Activated gamma-delta T cell treated with Interleukin-2 at 50 U/mL for 16 hours (primary cell): ENCODE results near the gene DUSP5.
A peak's percentile ranks its signal among the peaks of the same experiment; 100 is the strongest.

Experiments used
- DNase-seq: peaks from one replicate; pipeline ENCODE4 v3.0.0-alpha.2; 2020

Gene DUSP5

DNA sequence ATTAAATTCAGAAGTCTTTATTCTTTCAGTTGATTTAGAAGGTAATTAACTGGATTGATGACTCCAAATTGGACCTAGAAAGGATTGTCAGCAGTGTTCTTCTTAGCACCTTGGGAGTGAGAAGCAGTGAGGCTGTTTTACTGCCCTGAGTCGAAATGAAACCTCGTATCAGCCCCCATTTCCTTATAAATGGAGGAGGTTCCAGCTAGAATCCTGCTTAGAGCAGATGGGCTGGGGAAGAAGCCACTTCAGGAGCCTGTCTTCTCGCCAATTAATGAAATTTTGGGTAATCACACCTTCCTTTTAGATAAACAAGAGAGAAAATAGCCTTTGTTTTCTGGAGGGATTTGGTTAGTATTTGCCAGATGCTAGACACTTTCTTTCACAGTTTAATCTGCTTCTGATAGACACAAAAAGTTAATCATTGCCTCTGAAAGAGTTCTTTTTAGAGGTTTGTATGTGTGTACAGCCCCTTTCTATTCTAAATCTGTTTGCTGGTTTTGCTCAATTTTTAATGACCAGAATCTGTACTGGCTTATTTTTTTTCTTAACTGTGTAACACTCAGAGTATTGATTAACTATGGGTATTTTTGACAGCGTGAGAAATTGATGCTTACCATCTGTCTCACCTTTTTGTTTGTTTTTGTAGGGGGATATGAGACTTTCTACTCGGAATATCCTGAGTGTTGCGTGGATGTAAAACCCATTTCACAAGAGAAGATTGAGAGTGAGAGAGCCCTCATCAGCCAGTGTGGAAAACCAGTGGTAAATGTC lies 4.6 kb downstream of the DUSP5 start:
- no peak for DNase-seq

DNA sequence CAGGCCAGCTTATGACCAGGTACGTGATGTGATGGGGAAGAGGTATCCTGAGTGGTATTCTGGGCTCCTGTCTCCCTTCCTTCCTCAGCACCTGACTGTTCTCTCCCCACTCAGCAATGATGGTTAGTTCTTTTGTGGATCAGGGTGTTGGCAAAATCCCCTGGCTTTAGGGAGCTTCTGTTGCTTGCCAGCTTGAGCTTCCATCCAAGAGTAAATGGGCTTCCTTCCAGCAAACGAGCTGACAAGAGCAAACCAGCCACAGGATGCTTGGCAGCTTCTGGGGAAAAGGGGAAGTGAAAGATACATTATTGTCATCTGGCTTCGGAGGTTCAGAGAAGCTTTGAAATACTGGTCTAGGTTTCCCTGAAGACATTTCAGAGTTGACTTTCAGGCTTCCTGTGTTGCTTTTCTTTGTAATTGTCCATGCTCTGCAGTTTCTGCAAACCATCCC lies 5.2 kb downstream of the DUSP5 start:
- DNase-seq, result no peak

DNA sequence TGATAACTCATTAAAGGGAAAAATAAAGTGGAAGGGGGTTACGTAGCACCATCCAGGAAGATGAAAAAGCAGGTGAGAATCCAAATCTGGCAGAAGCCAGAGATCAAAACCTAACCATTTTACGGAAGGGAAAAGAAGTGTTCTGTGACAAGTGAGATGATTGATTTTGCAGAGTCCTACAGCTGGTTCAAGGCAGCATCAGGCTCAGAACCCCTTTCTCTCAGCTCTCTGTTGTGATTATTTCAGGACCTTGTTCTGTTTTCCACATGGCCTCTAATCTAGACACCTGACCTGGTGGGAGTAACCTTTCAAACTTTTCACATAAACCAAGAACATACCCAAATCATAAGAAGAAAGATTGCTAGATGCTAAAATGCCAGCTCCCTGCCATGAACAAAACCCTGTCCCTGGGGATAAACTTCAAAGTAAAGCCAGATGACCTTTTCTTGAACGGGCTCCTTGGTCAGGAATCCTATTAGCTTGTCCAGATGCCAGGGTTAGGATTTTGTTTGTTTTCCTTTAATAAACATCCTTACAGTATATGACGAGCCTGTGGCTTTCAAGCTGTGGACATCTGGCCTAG lies 5.9 kb downstream of the DUSP5 start:
- DNase-seq, result no peak

DNA sequence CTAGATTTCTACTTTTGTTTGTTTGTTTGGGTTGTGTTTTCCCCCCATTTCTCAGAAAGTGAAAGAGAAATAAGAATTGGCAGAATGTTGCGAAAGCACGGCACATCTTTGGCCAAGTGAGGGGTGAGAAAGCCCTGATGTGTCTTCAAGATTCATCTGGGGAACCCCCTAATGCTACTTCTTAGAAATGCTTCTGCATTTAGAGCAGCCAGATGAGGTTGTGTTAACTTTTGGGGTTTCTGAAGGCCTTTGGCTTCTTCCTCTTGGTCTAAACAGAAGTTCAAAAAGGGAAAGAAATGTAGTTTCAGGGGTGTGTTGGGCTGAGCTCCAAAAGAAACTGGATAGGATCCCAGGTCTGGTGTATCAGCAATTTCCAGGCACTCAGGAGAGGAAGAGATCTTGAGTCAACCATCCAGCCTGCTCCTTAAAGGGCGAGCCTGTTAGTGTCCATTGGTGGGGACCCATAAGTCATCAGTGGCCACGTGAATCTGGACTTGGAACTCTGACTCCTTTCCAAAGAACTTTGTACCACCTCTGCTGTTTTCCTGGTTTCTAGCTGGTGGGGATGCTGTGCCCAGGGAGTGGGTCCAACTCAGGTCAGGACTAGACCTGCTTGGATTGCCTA lies 6.5 kb downstream of the DUSP5 start:
- DNase-seq, result peak; percentile 51

DNA sequence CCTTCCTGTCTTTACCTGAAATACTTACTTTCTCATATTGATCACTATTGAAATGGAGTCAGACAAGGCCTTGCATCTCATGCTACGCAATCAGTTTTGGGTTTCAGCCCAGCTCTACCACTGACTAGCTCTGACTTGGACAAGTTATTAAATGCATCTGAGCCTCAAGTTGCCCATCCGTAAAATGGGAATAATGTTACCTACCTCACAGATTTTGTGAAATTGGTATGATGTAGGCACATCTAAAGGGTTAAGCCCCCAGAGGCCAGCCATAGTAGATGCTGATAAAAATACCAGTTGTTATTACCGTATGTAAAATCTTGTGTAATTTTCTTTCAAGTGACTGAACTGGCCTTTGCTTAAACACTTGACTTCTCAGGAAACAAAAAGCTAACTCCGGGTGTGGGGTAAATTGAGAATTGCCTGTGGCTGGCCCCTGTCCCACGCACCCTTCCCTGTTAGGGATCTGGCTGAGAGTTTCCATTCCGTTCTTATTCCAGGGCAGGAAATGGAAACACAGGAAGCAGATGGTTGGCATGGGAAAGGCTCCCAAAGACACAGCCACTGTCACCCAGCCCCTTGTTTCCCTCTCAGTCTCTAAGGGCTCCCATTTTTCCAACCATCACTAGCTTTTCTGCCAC lies 7.5 kb downstream of the DUSP5 start:
- DNase-seq, result no peak

DNA sequence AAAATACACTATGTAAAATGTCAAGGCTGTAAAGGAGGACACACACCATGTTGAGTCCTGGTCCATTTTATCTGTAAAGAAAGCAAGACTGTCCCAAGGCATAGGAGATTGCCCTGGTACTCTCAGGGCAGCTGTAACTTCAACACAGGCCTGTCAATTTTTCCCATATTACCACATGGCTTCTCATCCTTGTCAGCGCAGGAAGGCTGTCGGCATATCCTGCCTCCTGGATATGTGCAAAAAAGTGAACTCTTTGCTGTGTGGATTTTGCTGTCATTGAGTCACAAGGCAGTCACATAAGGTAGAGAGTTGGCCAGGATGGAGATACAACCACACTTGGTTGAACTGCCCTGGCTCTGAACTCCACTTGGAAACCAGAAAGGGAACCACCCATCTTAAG lies 8.7 kb downstream of the DUSP5 start:
- DNase-seq, result no peak

DNA sequence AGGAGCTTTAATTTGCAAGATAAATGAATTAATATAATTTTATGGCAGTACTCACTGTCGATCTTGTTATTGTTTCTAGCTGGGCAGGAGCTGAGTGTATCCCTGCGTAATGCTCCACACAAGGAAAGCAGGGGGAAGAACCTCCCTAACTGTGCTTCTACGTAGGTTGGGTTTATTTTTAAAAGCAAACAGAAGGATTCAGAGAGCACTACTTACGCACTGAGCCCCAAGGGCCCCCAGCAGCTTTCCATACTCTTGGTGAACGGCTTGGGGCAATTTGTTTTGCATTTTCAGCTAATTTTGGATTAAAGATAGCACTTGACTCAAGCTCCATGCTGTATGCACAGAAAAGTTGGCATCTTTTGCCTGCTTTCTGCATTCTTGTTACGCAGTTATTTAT lies 9.6 kb downstream of the DUSP5 start:
- no peak for DNase-seq

DNA sequence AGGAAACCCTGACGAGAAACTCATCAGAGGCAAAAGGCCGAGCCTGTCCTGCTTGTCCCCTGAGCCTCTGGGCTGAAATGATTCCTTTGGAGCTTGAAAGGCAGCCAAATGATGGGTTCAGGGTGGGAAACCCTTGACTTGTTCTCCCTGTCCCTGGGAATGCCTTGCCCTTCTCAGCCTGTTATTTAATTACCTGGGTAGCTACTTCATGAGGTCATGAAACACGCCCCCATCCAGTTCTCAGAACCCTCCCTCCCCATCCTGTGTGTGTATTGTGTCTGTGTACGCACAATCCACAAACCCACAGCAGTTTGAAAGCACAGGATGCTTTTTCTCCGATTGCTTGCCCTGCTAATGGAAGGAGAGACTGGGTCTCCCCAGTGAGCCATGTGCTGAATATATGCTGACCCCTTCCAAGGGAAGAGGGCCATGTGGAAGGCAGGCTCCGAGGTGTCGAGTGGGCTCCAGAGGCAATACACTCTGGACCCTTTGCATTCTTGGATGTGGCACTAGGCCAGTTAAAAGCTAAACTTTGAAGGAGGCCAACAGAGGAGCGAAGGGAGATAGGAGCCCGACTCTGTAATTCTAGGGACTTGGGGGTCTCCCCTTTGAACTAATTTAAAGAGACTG lies 10.6 kb downstream of the DUSP5 start:
- no peak for DNase-seq

DNA sequence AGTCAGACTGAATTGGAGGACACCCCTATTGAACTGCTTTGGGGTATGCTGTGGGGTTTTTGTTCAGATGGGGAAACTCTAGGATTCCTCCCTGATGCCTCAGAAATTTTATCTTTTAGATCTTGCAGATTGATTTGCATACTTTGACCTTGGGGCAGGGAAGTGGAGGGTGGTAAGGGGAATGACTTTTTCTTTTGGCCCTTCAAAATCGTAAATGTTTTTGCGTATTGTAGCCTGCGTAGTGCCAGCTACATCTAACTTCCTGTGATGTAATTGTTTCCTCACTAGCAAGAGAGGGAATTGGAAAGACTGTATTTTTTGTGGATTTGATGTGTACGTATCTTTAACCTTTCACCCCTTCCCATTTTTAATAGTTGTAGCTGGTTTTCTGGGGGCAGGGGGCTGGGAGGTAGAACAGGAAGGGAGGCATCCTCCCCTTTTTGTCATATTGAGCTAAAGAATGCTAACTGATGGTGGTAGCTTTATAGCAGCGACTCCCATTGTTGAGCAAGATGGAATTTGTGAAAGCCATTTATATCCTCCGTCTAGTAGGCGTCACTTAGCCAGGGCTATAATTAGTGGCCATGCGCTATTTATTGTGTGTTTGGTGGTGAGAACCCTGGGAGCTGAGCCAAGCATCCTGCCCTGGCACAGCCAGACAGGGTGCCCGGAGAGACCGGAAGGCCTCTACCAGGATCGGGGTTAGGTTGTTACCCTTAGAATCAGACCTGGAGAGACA lies 11.3 kb downstream of the DUSP5 start:
- DNase-seq, result no peak

DNA sequence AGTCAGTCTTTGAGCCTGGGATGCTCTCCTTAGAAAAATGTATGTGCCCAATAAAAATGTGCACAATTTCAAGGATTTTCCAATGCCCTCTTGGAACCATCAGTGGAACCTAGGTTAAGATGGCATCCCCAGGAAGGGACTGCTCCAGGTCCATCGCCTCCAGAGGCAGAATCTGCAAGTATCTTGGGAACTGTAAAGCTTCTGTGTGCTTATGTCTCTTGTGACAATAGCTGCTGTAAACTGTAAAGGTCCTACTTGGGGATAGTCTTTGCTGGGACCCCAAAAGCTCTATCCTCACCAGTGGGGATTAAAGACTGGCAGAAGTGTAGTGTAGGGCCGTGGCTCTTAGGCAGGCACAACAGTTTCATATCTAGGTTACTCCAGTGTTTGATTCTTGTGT lies 11.9 kb downstream of the DUSP5 start:
- DNase-seq, result no peak

DNA sequence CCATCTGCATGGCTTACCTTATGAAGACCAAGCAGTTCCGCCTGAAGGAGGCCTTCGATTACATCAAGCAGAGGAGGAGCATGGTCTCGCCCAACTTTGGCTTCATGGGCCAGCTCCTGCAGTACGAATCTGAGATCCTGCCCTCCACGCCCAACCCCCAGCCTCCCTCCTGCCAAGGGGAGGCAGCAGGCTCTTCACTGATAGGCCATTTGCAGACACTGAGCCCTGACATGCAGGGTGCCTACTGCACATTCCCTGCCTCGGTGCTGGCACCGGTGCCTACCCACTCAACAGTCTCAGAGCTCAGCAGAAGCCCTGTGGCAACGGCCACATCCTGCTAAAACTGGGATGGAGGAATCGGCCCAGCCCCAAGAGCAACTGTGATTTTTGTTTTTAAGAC lies 12.4 kb downstream of the DUSP5 start:
- no peak for DNase-seq

DNA sequence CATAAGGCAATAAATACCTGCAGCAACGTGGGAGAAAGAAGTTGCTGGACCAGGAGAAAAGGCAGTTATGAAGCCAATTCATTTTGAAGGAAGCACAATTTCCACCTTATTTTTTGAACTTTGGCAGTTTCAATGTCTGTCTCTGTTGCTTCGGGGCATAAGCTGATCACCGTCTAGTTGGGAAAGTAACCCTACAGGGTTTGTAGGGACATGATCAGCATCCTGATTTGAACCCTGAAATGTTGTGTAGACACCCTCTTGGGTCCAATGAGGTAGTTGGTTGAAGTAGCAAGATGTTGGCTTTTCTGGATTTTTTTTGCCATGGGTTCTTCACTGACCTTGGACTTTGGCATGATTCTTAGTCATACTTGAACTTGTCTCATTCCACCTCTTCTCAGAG lies 13.0 kb downstream of the DUSP5 start:
- DNase-seq, result no peak

DNA sequence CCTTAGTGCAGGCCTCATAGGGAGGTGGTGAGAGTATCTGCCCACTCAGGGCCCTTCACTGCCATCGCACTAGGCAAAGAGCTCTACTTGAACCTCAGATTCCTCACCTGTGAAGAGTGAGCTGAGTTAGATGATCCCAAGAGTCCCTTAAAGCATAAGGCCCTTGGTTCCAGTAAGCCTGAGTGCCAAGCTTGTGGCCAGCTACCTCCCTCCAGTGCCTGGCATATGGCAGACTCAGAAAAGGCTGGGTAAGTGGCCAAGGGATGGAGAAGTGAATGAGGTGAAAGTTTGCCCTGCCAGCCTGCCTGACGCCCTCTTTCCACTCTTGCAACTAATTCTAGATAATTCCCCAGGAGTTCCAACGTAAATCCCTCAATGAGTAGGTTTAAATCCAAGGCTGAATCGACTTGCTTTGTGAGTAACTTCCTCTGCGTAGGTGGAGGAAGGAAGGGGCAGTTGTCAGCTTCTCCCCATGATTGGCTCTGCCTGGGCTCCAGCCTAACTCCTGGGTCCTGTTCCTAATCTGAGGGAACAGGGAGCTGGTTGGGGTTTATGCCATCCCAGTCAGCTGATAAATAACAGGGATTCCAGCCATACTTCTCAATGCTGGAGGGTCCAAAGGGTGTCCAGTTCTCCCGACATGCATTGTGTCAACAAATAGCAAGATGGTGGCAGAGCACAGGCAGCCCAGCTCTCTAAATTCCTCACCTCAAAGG lies 14.2 kb downstream of the DUSP5 start:
- DNase-seq, result no peak

DNA sequence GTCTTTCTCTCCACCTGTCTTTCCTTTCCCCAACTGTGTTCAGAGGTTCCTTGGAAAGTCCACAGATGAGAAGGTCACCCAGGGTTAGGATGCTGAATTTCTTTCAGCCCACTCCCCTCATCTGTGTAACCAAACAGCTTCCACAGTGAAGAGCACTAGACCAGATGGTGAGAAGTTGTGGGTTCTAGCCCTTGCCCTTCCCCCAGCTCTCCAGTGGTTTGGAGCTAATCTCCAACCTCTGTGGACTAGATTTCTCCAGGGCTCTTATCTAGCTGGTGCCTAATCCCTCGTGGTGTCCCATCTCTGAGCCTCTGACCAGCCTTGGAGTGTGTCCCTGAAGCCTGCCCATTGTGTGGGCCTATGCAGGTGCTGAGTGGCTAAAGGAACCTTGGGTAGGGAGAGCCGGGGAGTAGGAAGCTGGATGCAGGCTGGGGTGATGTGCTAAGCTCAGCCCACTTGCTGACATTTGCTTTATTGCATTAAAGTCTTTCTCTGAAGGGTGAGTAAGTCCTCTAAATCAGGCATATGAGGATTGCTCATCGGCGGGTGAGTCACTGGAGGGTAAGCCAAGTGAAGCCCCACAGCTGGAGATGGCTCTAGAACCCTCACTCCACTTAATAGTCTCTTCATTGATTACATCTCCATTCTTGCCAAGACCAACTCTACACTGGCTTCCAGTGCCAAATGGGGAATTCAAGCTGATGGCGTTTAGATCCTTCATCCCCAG lies 14.9 kb downstream of the DUSP5 start:
- no peak for DNase-seq

DNA sequence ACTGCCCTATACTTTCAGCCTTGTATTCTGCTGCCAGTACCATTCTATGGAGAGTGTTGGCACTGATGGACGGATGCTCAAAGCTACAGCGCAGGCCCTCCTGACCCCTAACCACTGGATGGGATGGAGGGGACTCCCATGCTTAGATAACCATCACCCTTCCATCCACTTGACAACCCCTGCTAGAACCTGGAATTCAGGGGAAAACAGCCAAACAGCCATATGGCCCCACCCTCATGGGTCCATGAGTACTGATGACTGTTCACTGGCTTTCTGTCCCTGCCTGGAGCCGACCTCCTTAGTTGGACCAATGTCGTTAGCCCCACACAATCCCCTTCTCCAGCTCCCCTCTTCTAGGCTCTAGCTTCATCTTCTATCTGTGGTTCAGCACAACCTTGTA lies 16.2 kb downstream of the DUSP5 start:
- DNase-seq, result no peak

DNA sequence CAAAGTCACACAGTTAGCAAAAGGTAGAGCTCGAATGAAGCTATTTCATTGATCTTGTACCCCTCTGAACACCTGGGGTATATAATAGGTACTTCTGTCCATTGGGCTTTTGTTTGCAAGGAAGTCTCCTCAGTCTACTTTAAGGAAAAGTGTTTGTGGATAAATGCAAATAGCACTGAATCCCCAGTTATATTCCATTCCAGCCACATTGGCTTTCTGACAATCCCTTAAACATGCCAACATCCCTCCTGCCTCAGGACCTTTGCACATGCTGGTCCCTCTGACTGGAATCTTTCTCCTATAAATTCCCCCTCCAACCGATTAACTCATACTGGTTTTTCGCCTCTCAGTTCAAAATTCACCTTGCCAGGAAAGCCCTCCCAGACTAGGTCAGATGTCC lies 17.1 kb downstream of the DUSP5 start:
- no peak for DNase-seq

DNA sequence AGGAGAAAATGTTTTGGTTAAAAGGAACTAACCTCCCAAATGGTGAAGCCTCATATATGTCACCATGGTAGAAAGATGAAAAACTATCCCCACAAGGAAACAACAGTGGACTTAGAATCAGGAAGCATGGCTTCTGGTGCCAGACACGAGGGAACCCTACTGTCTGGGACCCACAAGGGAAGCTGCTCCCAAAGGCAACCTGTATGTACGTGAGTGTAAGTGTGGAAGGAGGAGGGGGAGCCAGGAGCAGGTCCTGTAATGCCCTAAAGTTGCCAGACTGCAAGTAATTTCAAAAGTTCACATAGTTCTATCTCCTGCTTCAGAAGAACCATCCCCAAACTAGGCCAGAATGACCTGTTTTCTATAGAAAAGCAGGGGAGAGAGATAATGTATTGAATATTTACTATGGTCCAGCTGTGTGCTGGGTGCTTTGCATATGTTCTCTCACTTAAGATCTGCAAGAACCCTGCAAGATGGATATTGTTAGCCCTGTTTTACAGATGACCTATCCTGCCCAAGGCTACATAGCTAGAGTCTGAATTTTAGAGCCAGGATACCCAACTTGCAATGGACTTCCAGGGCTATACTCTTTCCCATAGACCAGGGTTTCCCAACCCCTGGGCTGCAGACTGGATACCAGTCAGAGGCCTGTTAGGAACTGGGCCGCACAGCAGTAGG lies 19.2 kb downstream of the DUSP5 start:
- no peak for DNase-seq

DNA sequence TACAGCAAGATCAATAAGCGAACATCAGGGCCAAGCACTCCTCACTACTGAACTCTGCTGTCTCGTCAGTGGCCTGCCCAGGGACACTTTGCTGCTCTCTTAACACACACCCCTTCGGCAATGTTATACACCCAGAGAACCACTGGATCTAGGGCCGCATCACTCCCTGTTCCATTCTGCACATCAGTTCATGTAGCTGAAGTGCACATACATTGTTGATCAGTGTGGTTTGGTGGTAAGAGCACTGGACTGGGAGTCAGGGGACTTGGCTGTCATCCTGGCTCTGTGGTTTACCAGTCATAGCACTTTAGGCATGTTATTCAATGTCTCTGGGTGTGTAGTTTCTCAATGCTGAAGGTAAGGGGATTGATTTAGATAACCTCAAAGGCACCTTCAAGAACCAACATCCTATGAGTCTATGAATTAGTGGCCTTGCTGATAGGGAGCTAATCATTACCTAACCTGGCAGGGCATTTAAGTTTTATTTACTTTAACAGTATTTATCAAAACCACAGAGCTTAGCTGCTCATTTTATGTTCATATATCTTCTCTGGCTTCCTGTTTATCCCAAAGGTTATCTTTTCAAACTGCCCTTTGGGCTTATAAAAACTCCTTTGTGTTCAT lies 24.8 kb downstream of the DUSP5 start:
- no peak for DNase-seq

DNA sequence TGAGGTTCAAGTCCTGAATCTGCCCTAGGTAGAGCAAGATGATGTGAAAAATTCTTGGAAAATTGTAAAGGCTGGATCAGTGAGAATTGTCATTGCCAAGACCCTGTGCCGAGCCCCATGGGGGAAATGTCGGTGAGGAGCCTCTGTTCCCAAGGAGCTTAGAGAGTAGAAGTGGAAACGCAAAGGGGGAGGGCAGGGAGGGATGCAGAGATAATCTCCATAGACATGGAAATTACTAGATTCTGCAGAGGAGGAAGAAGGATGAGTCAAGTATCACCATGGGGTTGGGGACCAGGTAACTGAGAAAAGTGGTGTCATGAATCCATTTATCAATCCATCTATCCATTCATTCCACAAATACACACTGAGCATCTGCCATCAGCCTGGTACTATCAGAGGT lies 26.0 kb downstream of the DUSP5 start:
- DNase-seq, result no peak

DNA sequence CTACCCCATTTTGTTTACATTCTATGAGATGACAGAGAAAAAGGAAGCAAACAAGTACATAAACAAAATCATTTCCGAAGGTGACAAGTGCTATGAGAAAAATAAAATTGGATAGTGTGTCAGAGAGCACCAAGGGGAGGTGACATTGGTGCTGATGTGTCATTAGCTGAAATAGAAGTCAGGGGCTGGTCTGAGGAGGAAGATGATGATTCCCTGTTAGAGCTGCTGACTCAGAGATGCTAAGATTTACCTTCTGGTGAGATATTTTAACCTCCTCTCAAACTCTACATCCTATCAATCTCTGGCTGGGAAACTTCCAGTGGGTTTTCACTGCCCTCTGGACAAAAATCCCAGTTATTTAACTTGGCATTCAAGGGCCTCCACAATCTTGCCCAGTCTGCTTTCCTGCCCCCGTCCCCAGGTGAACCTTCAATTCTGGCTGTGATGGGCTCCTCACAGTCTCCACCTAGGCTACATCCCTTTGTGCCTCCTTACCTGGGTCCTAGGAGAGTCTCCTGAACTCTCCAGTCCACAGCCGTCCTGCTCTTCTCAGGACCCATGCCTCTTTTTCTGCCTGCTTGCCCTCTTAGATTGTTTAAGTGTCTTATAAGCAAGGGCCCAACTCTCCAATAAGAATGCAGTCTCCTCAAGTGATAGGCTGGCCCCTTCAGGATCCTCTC lies 26.6 kb downstream of the DUSP5 start:
- DNase-seq, result no peak
